DMS53 (cell line): ENCODE measurements around the gene ZSCAN10.

ENCODE experiments used
- DNase-seq: peaks from one replicate; lab custom pipeline; 2025; lab: John Stamatoyannopoulos, UW

The ZSCAN10 gene

DNA sequence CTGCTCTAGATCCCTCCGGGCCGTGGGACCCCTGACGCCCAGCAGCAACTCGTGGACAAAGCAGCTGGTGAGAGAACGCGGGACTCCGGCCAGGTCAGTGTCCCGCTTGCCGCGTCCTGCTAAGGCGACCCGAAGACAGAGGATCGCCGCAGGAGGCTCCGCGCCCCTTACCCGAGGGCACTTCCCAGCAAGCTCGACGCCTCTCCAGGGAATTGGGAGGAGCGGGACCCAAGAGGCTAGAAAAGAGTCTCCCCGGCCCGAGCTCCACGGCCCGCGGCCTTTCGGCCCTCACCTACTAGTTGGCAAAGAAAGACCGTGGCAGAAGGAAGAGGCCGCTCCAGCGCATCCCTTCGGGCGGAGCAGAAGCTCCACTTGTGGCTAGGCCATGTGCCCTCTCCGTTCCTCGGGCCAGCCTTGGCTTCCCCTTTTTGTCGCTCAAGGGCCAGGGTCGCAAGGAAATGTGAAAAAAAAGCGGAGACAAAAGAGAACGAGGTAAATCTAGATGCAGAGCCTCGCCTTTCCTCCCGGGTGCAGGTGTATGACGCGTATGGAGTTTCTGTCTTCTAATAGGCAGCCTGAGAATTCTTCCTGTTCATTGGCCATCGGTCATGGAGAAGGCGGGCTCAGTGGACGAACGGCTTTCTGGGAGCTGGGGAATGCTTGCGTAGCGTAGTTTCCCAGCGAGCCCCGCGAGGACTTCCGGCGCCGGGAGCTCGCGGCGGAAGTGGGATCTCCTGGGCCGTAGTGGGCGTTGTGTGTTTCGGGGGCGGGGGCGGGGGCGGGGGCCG lies 35.4 kb upstream of the ZSCAN10 start, which contains the start of gene ZNF213:
TSS of gene ZNF213 (plus strand) at position 692 of the 788 bp plus-strand sequence. CDS start 2,252 bp downstream, outside the sequence.
- peak; percentile 98 for DNase-seq

DNA sequence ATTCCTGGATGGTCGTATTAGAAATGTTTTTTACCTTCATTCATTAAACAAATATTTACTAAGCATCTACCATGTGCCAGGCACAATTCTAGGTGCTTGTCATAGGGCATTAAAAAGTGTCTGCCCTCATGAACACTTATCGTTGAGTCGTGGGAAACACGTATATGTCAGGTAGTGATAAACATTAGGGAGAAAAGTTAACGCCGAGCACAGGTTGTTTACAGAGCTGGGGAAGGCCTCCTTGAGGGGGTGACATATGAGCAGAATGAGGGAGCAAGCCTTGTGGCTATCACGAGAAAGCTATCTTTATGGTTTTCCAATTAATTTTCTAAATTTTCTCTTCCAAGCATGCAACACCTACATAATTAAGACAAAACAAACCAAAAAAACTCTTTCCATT lies 34.8 kb upstream of the ZSCAN10 start:
- peak; percentile 45 for DNase-seq

GRCh38 chr16:3131755-3132377 lies 32.8 kb upstream of the ZSCAN10 start:
- peak; percentile 67 for DNase-seq

DNA sequence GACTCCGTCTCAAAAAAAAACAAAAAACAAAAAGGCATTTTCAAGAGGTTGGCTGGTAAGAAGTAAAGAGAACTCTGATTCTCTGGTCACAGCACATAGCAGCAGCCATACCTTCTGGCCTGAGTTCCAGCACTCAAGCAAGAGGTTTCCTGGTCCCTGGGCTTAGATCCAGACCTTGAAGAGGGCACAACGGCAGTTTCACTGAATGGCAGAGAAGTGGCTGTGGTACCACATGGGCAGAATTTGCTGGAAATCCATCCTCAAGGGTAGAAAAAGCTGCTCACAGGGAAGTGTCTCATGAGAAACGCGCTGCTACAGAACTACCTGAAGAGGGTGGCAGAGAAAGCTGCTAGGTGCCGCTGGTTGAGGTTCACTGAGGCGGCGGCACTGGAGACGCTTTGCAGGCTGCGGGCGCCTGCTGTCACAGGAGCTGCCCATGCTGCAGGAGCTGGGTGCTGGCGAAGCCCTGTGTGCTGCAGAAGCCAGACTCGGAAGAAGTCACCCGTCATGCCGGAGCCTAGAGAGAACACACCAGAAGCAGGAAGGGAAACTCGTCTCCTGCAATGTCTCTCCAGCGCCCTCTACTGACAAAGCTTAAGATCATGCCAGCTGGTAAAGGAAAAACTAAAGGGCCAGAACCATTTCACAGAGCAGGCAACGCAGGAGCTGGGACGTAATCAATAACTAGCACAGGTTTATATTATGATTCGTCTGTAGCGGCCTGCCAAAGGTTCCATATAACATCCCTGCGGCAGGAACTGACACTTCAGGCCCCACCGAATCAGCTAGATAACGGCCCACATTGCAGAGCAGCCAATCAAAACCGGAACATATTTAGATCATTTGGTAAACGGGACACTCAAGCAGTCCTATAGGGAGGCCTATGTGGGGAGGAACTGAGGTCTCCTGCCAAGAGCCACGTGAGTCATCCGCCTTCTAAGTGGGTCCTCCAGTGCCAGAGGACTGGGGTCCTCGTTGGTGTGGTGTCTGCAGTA lies 30.3 kb upstream of the ZSCAN10 start:
- DNase-seq, result peak; percentile 91

DNA sequence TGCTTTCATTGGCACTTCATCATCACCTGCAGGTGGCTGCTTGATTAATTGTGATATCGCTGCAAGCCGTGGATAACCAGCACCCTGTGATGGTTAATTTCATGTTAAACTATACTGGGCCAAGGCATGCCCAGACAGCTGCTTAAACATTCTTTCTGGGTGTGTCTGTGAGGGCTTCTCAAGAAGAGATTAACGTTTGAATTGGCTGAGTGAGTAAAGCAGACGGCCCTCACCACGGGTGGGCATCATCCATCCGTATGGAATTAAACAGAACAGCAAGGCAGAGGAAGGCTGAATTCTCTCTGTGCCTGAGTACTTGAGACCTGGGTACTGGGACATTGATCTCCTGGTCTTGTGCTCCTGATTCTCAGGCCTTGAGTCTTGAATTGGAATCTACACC lies 28.7 kb upstream of the ZSCAN10 start:
- no peak for DNase-seq

DNA sequence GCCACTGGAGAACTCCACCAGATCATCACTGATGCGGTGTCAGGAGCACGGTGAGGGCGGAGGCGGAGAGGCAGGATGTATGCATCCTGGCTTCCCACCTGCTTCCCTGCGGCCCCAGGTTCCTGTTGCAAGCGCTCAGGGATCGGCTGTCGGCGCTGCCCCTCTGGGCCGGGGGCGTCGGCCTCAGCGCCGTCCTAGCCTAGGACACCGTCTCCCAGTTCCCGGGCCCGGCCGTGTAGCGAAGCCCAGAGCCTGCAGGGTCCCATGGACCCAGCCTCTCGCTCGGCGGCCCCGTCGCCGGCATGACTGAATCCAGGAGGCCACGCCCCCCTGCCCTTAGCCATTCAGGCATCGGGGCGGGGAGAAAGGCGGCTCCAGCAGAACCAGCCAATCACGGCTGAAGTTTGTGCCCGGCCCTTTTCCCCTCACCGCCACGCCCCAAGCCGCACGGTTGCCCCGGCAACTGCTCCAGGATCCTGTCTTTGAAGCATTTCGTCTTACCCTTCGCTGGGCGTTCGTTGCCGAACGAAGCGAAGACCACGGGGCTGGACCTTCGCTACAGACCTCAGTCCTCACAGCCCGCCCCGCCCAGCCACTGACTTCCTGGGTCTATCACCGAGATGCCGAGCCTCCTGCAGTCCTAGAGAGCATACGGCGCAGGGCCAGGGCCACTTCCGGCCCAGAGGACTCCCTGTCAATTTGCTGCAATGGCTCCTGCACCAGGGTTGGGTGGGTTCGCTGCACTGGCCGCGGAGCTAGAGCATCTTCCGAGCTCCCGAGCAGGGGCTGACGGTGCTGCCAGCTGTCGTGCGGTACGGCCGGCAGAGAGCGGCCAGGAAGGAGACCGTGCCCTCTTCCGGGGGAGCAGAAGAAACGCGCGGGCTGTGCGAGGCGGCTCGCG lies 25.1 kb upstream of the ZSCAN10 start:
- DNase-seq, result peak; percentile 96

DNA sequence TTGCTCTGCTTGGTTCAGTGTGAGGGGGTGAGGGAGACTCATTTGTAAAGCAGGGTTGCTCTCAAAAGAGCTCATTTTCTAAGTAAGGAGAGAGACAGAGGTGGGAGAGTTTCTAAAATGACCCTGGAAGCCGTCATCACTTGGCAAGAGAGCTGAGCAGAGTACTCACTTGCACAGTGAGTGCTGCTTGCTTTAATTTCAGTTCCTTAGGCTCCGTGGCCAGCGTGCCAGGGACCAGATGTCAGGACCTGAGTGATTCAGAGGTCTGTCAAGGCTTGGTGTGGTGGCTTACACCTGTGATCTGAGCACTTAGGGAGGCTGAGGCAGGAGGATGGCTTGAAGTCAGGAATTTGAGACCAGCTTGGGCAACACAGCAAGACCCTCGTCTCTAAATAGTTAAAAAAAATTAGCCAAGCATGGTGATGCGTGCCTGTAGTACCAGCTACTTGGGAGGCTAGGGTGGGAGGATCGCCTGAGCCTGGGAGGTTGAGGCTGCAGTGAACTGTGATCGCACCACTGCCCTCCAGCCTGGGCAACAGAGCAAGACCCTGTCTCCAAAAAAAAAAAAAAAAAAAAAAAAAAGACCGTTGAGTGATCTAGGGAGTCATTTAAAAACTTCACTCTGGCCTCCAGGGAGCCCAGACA lies 24.0 kb upstream of the ZSCAN10 start:
- DNase-seq, result no peak

GRCh38 chr16:3121851-3122467 lies 22.9 kb upstream of the ZSCAN10 start:
- peak; percentile 19 for DNase-seq

GRCh38 chr16:3120435-3120834 lies 21.3 kb upstream of the ZSCAN10 start:
- DNase-seq, result no peak

DNA sequence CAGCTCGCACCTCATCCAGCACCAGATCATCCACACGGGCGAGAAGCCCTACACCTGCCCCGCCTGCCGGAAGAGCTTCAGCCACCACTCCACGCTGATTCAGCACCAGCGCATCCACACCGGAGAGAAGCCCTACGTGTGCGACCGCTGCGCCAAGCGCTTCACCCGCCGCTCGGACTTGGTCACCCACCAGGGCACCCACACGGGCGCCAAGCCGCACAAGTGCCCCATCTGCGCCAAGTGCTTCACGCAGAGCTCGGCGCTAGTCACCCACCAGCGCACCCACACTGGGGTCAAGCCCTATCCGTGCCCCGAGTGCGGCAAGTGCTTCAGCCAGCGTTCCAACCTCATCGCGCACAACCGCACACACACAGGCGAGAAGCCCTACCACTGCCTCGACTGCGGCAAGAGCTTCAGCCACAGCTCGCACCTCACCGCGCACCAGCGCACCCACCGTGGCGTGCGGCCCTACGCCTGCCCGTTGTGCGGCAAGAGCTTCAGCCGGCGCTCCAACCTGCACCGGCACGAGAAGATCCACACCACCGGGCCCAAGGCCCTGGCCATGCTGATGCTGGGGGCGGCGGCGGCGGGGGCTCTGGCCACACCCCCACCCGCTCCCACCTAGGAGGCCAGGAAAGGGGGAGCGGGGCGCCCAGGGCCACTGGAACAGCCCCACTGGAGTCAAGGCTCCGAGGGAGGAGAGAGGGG lies 20.8 kb upstream of the ZSCAN10 start:
- DNase-seq, result no peak

- DNase-seq, result no peak
These were observed 20.2 kb upstream of the ZSCAN10 start for GRCh38 chr16:3119286-3119685.

DNA sequence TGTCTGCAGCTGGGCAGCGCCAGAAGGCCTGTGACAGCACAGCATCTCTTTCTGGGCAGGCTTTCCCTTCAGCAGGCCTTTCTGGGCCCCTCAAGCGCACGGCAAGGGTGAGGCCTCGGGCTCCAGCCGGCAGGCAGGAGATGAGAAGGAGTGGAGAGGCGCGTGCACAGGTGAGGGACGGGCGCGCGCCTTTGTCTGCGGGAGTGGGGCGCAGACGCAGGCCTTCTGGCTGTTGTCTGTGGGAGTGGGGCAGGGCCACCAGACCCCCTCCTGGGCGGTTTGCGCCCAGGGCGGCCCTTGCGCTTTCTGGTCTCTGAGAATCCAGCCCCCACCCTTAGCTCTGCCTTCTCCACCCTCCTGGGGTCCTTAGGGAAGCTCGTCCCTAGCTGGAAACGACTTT lies 19.8 kb upstream of the ZSCAN10 start:
- DNase-seq, result no peak

DNA sequence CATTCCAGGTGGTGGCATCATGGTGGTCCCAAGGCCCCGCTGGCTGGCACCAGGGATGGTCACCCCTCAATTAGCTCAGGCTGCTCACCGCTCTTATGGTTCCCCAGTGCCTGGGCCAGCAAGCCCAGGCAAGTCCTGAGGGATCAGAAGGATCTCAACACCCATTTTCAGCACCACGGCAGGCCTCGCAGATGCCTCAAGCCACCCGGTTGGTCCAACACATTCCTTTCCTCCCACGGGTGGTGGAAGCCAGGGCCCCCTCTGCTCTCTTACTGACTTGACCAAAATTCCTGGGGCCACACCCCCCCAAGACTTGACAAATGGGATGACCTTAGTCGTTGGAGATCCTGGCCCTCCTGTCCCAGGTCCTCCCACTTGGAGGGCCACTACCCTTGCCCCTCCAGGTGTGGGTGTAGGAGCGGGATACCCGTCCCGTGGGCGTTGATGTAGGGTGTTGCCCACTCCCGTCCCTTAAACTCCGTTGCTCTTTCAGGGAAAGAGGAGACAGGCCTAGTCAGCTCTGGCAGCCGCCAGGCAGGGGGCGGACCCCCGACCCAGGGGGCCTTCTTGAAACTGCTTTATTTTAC lies 19.2 kb upstream of the ZSCAN10 start:
- no peak for DNase-seq

GRCh38 chr16:3115561-3115960 lies 16.5 kb upstream of the ZSCAN10 start:
- no peak for DNase-seq

- DNase-seq, result no peak
These were observed 15.9 kb upstream of the ZSCAN10 start for GRCh38 chr16:3115003-3115402.

DNA sequence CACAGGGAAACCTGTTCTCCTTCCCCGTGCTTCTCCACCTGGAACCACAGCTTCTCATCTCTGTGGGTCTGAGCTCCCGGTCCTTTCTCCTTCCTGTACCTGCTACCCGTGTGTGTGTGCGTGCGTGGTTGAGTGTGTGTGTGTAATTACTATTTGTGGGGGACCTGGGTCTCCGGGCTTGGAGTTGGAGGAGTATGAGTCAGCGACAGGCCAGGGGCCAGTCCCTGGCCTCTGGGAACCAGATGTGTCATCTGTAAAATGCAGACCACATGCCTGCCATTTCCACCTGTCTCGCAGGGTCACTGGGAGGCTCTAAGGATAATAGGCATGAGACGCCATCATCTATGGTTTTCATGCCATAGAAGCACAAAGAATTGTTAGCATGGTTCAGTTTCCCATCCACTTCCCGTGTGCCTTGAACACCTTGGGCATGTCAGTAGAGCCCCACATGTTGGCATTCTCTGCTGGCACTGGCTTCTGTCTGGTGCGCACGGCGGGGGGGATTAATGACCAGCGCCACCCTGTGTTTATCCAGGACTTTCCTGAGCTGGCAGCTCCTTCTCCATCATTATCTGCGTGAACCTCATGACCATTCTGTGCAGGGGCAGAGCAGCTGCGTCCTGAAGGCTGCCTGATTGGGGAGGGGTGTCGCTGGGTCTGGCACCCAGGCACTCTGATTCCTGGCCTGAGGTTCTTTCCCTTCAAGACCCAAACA lies 14.8 kb upstream of the ZSCAN10 start:
- DNase-seq, result no peak

GRCh38 chr16:3112881-3113574 lies 13.9 kb upstream of the ZSCAN10 start:
- DNase-seq, result no peak
